Nephron (organoid): Measurements from ENCODE around the gene MKNK1.

Experiments
- H3K27ac Mint-ChIP-seq, 3 experiments: 2 replicates each; pipeline ENCODE4 v1.8.0; 2020; ENCODE audit warnings: mixed read lengths in 3 of 3, mild to moderate bottlenecking in 2 of 3, moderate library complexity in 1 of 3
- H3K27me3 Mint-ChIP-seq: 2 replicates; pipeline ENCODE4 v1.8.0; 2021; ENCODE audit warnings: low read depth, mild to moderate bottlenecking, moderate library complexity, mixed read lengths
- H3K36me3 Mint-ChIP-seq: 2 replicates; pipeline ENCODE4 v1.8.0; 2020; ENCODE audit warnings: low read depth, mixed read lengths
- H3K4me1 Mint-ChIP-seq: 2 replicates; pipeline ENCODE4 v1.8.0; 2020; ENCODE audit warnings: mixed read lengths
- H3K4me3 Mint-ChIP-seq, 3 experiments: 2 replicates each; pipeline ENCODE4 v1.8.0; 2020; ENCODE audit warnings: mild to moderate bottlenecking in 3 of 3, mixed read lengths in 3 of 3, moderate library complexity in 2 of 3
- H3K9me3 Mint-ChIP-seq: 2 replicates; pipeline ENCODE4 v1.8.0; 2020; ENCODE audit warnings: mixed read lengths
- CTCF ChIP-seq, 3 experiments: fragments of 200-600 bp; sonication (generic); IDR thresholded peaks; one replicate each; pipeline ENCODE4 v1.5.0; 2021; ENCODE audit warnings: antibody characterized with exemption in 3 of 3; ENCODE audit not compliant: unreplicated experiment in 3 of 3

MKNK1 gene

GRCh38 chr1:46549697-46550681 lies 54.1 kb downstream of the MKNK1 start:
- Mint-ChIP-seq H3K36me3 (no peaks in the 10 kb centered on the region), H3K4me1 (peaks cover 16% of the 10 kb centered on the region), H3K27me3 (peaks cover 70% of the 10 kb centered on the region), H3K27ac (no peak overlapping the region), H3K9me3 (no peaks in the 10 kb centered on the region), H3K4me3 (no peak overlapping the region)
- no peak for TF ChIP-seq CTCF (IDR thresholded peaks at IDR 0.05; ENCODE audit: unreplicated experiment in 3 of 3)

DNA sequence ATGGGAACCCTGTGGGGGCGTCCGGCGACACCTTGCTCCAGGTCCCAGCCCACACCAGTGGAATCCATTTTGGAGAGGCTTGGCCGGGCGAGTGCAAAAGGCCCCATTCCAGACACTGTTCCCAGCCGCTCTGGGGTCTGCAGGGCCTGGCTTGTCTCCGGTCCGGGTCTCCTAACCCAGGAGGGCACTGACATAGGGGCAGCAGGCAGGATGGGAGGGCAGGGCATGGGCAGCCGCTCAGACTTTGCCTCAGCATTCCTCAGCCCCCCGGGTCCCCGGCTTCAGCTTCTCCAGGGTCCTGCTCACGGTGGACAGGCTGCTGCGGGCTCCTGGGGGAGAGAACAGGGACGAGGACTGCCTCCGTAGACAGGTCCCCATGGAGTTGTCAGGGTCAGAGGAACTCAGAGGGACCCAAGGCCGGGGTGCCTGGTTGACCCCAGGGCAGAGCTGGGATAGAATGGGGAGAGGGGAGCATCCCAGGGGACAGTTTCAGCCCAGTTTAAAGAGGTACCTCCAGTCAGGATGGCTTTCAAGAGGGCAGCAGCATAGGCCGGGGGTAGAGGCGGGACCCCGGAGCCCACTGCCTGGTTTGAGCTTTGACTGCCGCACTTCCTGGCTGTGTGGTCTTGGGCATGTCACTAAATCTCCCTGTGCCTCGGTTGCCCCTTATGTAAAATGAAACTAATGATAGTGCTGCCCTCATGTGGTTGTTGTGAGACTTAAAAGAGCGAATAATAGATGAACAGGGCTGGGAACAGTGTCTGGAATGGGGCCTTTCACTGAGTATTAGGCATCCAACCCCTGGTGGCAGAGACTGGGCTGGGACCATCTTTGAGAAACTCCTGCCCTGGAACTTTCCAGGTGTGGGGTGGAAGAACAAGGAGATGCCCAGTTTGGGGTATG lies 56.3 kb downstream of the MKNK1 start:
- Mint-ChIP-seq H3K9me3 (no peaks in the 10 kb centered on the region), H3K36me3 (no peaks in the 10 kb centered on the region), H3K27ac (no peak overlapping the region), H3K4me1 (peaks cover 21% of the 10 kb centered on the region), H3K27me3 (peaks cover 82% of the 10 kb centered on the region), H3K4me3 (no peak overlapping the region)
- TF ChIP-seq CTCF (IDR thresholded peaks at IDR 0.05; ENCODE audit: unreplicated experiment in 3 of 3): peak; percentile 29 to 39 (median 33)

- H3K36me3 Mint-ChIP-seq: no peaks in the 10 kb centered on the region
- peaks cover 21% of the 10 kb centered on the region for H3K4me1 Mint-ChIP-seq
- H3K4me3 Mint-ChIP-seq: no peak overlapping the region
- H3K27me3 Mint-ChIP-seq: peaks cover 86% of the 10 kb centered on the region
- no peak overlapping the region for H3K27ac Mint-ChIP-seq
- H3K9me3 Mint-ChIP-seq: no peaks in the 10 kb centered on the region
- TF ChIP-seq CTCF (IDR thresholded peaks at IDR 0.05; ENCODE audit: unreplicated experiment in 3 of 3): no peak
Measured at GRCh38 chr1:46546210-46546609, 57.9 kb downstream of the MKNK1 start.

GRCh38 chr1:46545784-46546183 lies 58.3 kb downstream of the MKNK1 start:
- Mint-ChIP-seq H3K4me3 (no peak overlapping the region), H3K27ac (no peak overlapping the region), H3K4me1 (peaks cover 18% of the 10 kb centered on the region), H3K9me3 (no peaks in the 10 kb centered on the region), H3K36me3 (no peaks in the 10 kb centered on the region), H3K27me3 (peaks cover 86% of the 10 kb centered on the region)
- no peak for TF ChIP-seq CTCF (IDR thresholded peaks at IDR 0.05; ENCODE audit: unreplicated experiment in 3 of 3)

- Mint-ChIP-seq H3K9me3 (no peaks in the 10 kb centered on the region), H3K27ac (no peak overlapping the region), H3K36me3 (no peaks in the 10 kb centered on the region), H3K27me3 (peaks cover 89% of the 10 kb centered on the region), H3K4me3 (peak overlapping the region in 1 of 3 experiments; percentile 71), H3K4me1 (peaks cover 15% of the 10 kb centered on the region)
- no peak for TF ChIP-seq CTCF (IDR thresholded peaks at IDR 0.05; ENCODE audit: unreplicated experiment in 3 of 3)
Measured at GRCh38 chr1:46544561-46545240, 59.4 kb downstream of the MKNK1 start.
